Muscle layer of colon (tissue), 2 donors: ENCODE results near the gene IPCEF1.
"Not testable (repeated sequence)": the region's sequence is repeated elsewhere in the genome, so short reads cannot be mapped to it uniquely, and the experiment has no call there.

Experiments
- H3K27ac ChIP-seq: one replicate; pipeline ENCODE4 v1.7.0; 2013; ENCODE audit warnings: low read depth, mild to moderate bottlenecking, low read length, moderate library complexity
- H3K27me3 ChIP-seq, 2 donors: one replicate each; pipeline ENCODE4 v1.7.0; 2013; ENCODE audit warnings: low read length in 2 of 2, mild to moderate bottlenecking in 2 of 2; ENCODE audit not compliant: insufficient read depth in 2 of 2, control insufficient read depth in 1 of 2
- H3K36me3 ChIP-seq: one replicate; pipeline ENCODE4 v1.7.0; 2013; ENCODE audit warnings: mild to moderate bottlenecking, low read length; ENCODE audit not compliant: insufficient read depth
- H3K4me1 ChIP-seq: one replicate; pipeline ENCODE4 v1.7.0; 2013; ENCODE audit warnings: mild to moderate bottlenecking, low read length; ENCODE audit not compliant: insufficient read depth
- H3K4me3 ChIP-seq, 2 donors: one replicate each; pipeline ENCODE4 v1.7.0; 2013; ENCODE audit warnings: low read length in 2 of 2, low read depth in 1 of 2, mild to moderate bottlenecking in 1 of 2, moderate library complexity in 1 of 2
- H3K9ac ChIP-seq: one replicate; pipeline ENCODE4 v1.7.0; 2013; ENCODE audit warnings: low read length
- H3K9me3 ChIP-seq: one replicate; pipeline ENCODE4 v1.7.0; 2013; ENCODE audit warnings: mild to moderate bottlenecking, low read length
- donor health status: abdominal sarcoma.
- donor health status: Adenocarcinoma of cecum.

Gene IPCEF1

DNA sequence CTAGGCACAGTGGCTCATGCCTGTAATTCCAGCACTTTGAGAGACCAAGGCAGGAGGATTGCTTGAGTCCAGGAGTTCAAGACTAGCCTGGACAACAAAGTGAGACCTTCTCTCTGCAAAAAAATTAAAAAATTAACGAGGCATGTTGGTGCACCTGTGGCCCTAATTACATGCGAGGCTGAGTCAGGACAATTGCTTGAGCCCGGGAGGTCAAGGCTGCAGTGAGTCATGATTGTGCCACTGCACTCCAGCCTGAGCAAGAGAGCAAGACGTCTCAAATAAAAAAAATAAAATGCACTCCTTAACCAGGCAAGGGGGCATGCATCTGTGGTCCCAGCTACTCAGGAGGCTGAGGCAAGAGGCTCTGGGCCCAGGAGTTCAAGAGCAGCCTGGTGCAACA lies 53.0 kb downstream of the IPCEF1 start:
- H3K4me3 ChIP-seq, H3K27me3 ChIP-seq: not testable (repeated sequence)

DNA sequence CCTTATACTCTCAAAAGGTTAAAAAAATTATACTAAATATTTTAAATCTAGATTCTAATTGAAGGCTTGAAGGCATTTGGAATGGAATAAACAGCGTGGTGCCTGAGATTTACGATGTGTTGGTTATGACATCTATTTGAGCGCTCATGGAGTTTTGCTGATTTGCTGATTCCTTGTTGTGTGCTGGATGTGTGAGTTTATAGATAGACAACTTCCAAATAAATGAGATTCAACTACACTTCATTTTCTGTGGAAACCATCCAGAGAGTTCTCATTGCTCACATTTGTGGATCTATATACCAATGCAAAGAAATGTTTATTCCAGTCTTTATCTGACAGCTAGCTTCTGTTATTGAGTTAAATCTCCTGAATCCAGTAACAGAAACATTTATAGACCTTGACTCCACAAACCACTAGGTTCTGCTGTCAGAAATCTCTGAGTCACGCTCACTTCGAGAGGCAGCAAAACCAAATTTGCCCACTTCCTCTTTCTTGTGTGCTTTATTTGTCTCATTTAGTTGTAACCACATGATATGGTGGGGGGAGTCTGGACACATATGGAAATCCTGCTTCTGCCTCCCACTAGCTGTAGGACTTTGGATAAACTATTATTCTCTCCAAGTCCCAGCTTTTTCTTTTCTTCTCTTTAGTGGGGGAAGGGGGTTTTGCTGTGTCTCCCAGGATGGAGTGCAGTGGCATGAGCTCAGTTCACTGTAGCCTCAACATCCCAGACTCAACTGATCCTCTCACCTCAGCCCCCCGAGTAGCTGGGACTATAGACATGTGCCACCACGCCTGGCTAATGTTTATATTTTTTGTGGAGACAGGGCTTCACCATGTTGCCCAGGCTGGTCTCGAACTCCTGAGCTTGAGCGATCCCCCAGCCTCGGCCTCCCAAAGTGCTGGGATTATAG lies 54.5 kb downstream of the IPCEF1 start:
- Histone ChIP-seq H3K9ac (no peak overlapping the region), H3K27me3 (no peaks in the 10 kb centered on the region), H3K4me1 (peaks cover 9% of the 10 kb centered on the region), H3K36me3 (no peaks in the 10 kb centered on the region), H3K27ac (no peak overlapping the region), H3K9me3 (no peaks in the 10 kb centered on the region), H3K4me3 (no peak overlapping the region)

More for the DNA sequence above, 53.0 kb downstream of the IPCEF1 start:
- H3K4me1 ChIP-seq, H3K27ac ChIP-seq, H3K36me3 ChIP-seq, H3K9me3 ChIP-seq, H3K9ac ChIP-seq: not testable (repeated sequence)

GRCh38 chr6:154301086-154301625 lies 55.4 kb downstream of the IPCEF1 start:
- H3K27me3 ChIP-seq, result no peaks in the 10 kb centered on the region
- no peak overlapping the region for H3K9ac ChIP-seq
- no peaks in the 10 kb centered on the region for H3K36me3 ChIP-seq
- no peaks in the 10 kb centered on the region for H3K9me3 ChIP-seq
- H3K4me1 ChIP-seq, result peaks cover 9% of the 10 kb centered on the region
- no peak overlapping the region for H3K27ac ChIP-seq
- no peak overlapping the region for H3K4me3 ChIP-seq

GRCh38 chr6:154298297-154298696 lies 58.3 kb downstream of the IPCEF1 start:
- Histone ChIP-seq H3K4me3 (no peak overlapping the region), H3K27me3 (no peaks in the 10 kb centered on the region), H3K4me1 (peaks cover 9% of the 10 kb centered on the region), H3K27ac (no peak overlapping the region), H3K9me3 (no peaks in the 10 kb centered on the region), H3K9ac (no peak overlapping the region), H3K36me3 (no peaks in the 10 kb centered on the region)

DNA sequence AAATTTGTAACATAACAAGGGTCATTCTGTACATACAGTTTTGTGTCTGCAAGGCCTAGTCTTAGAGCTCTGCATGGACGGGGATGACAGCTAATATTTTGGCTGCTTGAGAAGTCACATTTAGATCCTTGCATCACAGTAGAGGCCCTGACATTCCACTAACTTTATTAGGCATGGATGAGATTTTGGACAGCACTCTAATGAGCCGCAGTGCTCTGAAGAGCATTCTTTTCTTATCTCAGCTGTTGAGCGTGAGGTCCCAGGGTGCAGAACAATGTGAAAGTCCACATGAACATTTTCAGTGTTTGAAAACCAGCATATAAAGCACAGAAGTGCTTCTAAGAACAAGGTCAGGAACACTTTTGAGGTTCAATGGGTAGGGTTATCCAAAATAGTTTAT lies 58.9 kb downstream of the IPCEF1 start:
- H3K9me3 ChIP-seq, result no peaks in the 10 kb centered on the region
- no peak overlapping the region for H3K4me3 ChIP-seq
- no peaks in the 10 kb centered on the region for H3K27me3 ChIP-seq
- no peak overlapping the region for H3K9ac ChIP-seq
- H3K4me1 ChIP-seq, result peaks cover 9% of the 10 kb centered on the region
- H3K36me3 ChIP-seq, result no peaks in the 10 kb centered on the region
- H3K27ac ChIP-seq, result no peak overlapping the region

DNA sequence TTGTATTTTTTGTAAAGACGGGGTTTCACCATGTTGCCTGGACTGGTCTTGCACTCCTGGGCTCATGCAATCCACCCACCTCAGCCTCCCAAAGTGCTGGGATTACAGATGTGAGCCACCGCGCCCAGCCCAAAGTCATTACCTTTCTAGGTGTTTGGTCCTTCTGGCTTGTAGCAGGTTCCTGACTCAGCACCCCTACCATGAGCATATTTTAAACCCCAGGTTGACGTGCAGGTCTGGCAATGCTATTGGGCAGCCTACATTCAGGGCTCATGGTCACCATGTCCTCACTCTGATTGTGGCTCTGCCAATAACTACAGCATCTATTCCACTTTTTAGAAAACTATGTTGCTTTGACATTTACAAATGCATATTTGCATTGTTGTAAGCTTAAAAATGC lies 59.4 kb downstream of the IPCEF1 start:
- no peaks in the 10 kb centered on the region for H3K36me3 ChIP-seq
- H3K9ac ChIP-seq, result no peak overlapping the region
- no peak overlapping the region for H3K27ac ChIP-seq
- no peak overlapping the region for H3K4me3 ChIP-seq
- H3K4me1 ChIP-seq, result peaks cover 9% of the 10 kb centered on the region
- H3K9me3 ChIP-seq, result no peaks in the 10 kb centered on the region
- H3K27me3 ChIP-seq, result no peaks in the 10 kb centered on the region

- Histone ChIP-seq H3K27ac (no peak overlapping the region), H3K36me3 (no peaks in the 10 kb centered on the region), H3K27me3 (no peaks in the 10 kb centered on the region), H3K9me3 (no peaks in the 10 kb centered on the region), H3K4me1 (peaks cover 9% of the 10 kb centered on the region), H3K4me3 (no peak overlapping the region), H3K9ac (no peak overlapping the region)
These were observed 60.9 kb downstream of the IPCEF1 start for GRCh38 chr6:154295733-154296132.

GRCh38 chr6:154292855-154293519 lies 63.6 kb downstream of the IPCEF1 start:
- Histone ChIP-seq H3K27me3 (no peaks in the 10 kb centered on the region), H3K9me3 (no peaks in the 10 kb centered on the region), H3K36me3 (no peaks in the 10 kb centered on the region), H3K4me1 (peaks cover 4% of the 10 kb centered on the region), H3K27ac (no peak overlapping the region), H3K4me3 (no peak overlapping the region), H3K9ac (no peak overlapping the region)

DNA sequence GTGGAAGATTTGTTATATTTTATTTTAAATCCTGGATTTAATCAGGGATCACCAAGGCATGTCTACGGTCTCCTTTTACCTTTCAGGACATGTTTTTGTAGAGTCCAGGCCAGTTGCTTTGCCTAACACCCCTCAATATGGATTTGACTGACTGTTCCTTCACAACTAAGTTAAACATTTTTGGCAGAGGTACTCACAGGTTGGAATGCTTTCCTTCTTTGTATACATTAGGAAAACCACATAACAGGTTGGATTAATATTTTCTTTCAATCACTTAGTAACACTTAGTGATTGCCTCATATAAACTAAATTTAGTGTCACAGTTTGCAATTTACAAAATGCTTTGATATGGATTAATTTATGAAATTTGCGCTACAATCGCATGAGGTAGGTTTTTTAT lies 64.5 kb downstream of the IPCEF1 start:
- H3K4me3 ChIP-seq, result no peak overlapping the region
- no peaks in the 10 kb centered on the region for H3K4me1 ChIP-seq
- no peaks in the 10 kb centered on the region for H3K36me3 ChIP-seq
- no peak overlapping the region for H3K9ac ChIP-seq
- no peak overlapping the region for H3K27ac ChIP-seq
- H3K9me3 ChIP-seq, result no peaks in the 10 kb centered on the region
- no peaks in the 10 kb centered on the region for H3K27me3 ChIP-seq

DNA sequence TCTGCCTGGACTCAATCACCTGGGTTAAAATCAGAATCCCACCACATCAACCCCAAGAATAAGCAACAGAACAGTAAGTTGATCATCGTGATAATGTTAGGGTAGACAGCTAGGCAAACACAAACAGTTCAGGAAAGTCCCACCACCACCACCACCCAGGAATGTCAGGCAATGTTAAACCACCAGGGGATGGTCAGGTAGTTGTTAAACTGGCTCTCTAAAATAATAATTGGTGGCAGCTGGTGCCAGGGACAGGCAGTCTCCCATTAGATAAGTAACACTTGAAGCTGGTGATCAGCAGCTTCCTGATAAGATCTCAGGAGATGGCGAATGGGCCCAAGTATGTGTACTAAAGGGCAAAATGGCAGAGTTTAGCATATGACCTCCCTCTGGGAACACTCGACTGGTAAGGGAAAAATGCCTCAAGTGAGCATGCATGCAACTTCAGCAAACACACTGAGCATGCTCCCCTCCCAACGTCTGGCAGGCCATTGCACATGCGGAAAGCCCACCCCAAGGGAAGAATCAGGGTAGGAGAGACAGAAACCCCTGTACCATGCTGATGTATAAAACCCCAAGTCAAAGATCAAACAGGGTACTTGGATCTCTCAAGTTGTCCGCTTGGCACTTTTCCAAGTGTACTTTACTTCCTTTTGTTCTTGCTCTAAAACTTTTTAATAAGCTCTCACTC lies 66.6 kb downstream of the IPCEF1 start:
- no peak overlapping the region for H3K4me3 ChIP-seq
- H3K27ac ChIP-seq, result no peak overlapping the region
- H3K4me1 ChIP-seq, result no peaks in the 10 kb centered on the region
- no peaks in the 10 kb centered on the region for H3K9me3 ChIP-seq
- no peaks in the 10 kb centered on the region for H3K27me3 ChIP-seq
- no peaks in the 10 kb centered on the region for H3K36me3 ChIP-seq
- H3K9ac ChIP-seq, result no peak overlapping the region

DNA sequence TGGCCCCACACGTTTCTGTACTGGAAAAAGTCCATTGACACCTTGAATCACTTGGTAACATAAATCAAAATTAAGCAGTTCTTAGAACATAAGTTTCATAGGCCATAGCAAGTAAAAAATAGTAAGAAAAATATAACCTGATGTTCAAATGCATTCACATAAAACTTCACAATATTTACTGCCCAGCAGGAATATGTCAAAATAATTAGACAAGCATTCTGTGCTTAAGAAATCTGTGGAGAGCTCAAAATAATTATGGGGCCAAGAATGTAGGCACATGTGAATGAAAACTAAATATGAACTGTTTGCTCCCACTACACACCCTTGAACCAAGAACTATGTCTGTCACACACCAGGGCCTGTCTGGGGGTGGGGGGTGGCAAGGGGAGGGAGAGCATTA lies 70.8 kb downstream of the IPCEF1 start:
- Histone ChIP-seq H3K9me3 (peaks cover 5% of the 10 kb centered on the region), H3K4me3 (no peak overlapping the region), H3K27ac (no peak overlapping the region), H3K9ac (no peak overlapping the region), H3K36me3 (no peaks in the 10 kb centered on the region), H3K27me3 (no peaks in the 10 kb centered on the region), H3K4me1 (no peaks in the 10 kb centered on the region)
